ENCODE results near the gene BAG1. TPM values are rescaled to one million over a fixed set of nuclear protein-coding genes. Genes with fewer than 3 reads are reported as not detected.

BAG1 gene
- total RNA-seq, 1 experiment from 2014 or later: 52.7 TPM

DNA sequence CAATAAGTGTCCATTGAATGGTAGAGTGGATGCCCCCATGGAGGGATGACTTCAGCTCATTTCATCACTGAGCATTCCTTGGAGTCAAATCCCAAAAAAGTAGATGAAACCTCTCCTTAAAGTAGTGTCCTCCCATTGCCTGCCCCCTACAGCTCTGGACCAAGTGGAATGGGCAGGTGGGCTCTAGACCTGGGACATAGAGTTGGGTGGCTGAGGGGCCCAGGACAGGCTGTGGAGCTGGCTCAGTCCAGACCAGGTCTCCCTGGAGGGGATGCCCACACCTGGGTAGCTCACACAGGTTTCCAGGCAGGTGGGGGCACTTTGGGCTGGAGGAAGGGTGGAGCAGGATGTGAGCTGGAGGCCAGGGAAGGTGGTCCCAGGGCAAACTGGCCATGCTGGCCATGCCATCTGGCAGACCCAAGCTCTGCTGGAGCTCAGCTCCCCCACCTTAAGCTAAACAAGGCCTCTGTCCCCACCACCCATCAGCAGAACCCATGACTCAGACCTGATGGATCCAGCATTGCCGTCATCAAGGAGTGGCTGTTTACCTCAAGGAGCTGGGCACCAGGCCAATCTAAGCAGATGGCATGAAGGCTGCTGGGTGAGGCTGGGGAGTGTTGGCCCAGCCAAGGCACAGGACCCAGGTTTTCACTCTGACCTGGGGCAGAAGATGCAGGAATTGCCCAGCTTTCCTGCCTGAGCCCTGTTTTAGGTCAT, 30.7 kb downstream of the BAG1 start:
- ChIA-PET POLR2A (ENCODE audit: low non-redundant PET) (no interaction called here), CTCF (no interaction called here)
- Histone ChIP-seq H3K27ac (ENCODE audit: low read depth, low read length, poor library complexity, severe bottlenecking) (no peak overlapping the region), H3K27me3 (replicated peaks; ENCODE audit: insufficient read depth, low read depth, low read length, poor library complexity) (no peaks in the 10 kb centered on the region), H3K4me1 (ENCODE audit: insufficient read depth, low read length, poor library complexity, severe bottlenecking) (no peaks in the 10 kb centered on the region), H3K4me3 (ENCODE audit: low read depth, low read length, poor library complexity, severe bottlenecking) (no peak overlapping the region), H3K36me3 (ENCODE audit: insufficient read depth, low read length, poor library complexity, severe bottlenecking) (no peaks in the 10 kb centered on the region), H3K9me3 (ENCODE audit: low read depth, low read length, poor library complexity, severe bottlenecking) (no peaks in the 10 kb centered on the region)
- TF ChIP-seq CTCF (conservative IDR thresholded peaks at IDR 0.05; ENCODE audit: low read depth, low read length): no peak
- TF ChIP-seq EZH2 (IDR thresholded peaks at IDR 0.05; ENCODE audit: borderline replicate concordance, low read depth, low read length, poor library complexity, severe bottlenecking): no peak
- intact Hi-C loops (cut with micrococcal nuclease; ENCODE audit: unreplicated experiment): no loop called here
- BruUV-seq (replicated peaks): no TSS peak
- DNase-seq (ENCODE audit: low spot score): peak; percentile 18

DNA sequence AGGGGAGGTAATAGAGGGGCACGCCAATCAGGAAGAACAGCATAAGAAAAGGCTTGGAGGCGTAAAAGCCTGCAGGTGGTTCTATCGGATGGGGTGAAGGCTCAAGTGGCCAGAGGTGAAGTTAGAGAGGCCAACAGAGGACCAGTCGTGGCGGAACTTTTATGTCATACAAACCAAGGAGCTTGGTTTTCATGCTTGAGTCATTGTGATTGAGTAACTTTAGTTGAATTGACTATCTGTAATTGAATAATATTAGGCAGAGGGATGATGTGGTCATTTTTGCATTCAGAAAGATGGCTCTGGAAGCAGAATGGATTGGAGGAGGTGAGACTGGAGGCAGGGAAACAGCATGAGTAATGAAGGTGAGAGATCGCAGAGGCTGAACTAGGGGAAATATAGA, 31.7 kb downstream of the BAG1 start:
- no peaks in the 10 kb centered on the region for H3K4me1 ChIP-seq (ENCODE audit: insufficient read depth, low read length, poor library complexity, severe bottlenecking)
- intact Hi-C loops (cut with micrococcal nuclease; ENCODE audit: unreplicated experiment): no loop called here
- no peaks in the 10 kb centered on the region for H3K36me3 ChIP-seq (ENCODE audit: insufficient read depth, low read length, poor library complexity, severe bottlenecking)
- no peak for DNase-seq (ENCODE audit: low spot score)
- BruUV-seq (replicated peaks): no TSS peak
- ChIA-PET CTCF (no interaction called here), POLR2A (ENCODE audit: low non-redundant PET) (no interaction called here)
- no peaks in the 10 kb centered on the region for H3K9me3 ChIP-seq (ENCODE audit: low read depth, low read length, poor library complexity, severe bottlenecking)
- H3K4me3 ChIP-seq (ENCODE audit: low read depth, low read length, poor library complexity, severe bottlenecking): no peak overlapping the region
- TF ChIP-seq CTCF (conservative IDR thresholded peaks at IDR 0.05; ENCODE audit: low read depth, low read length): no peak
- no peaks in the 10 kb centered on the region for H3K27me3 ChIP-seq (replicated peaks; ENCODE audit: insufficient read depth, low read depth, low read length, poor library complexity)
- H3K27ac ChIP-seq (ENCODE audit: low read depth, low read length, poor library complexity, severe bottlenecking): no peak overlapping the region

DNA sequence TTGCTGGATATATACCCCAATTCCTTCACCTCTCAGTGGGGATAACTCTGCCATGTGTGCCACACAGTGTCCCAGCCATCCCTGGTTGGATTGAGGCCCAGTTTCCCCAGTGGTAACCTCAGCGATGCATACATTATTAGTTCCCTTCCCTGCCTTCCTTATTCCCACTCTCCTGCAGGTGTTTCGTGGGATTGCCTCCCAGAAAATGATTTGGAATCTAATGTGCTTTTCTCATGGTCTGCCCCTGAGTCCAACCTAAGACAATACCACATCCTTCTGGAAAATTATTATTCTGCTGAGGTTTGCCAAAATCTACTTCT, 32.9 kb downstream of the BAG1 start:
- POLR2A ChIA-PET (ENCODE audit: low non-redundant PET): no interaction called here
- H3K27me3 ChIP-seq (replicated peaks; ENCODE audit: insufficient read depth, low read depth, low read length, poor library complexity): no peaks in the 10 kb centered on the region
- CTCF ChIA-PET: no interaction called here
- TF ChIP-seq CTCF (conservative IDR thresholded peaks at IDR 0.05; ENCODE audit: low read depth, low read length) (no peak), EZH2 (IDR thresholded peaks at IDR 0.05; ENCODE audit: borderline replicate concordance, low read depth, low read length, poor library complexity, severe bottlenecking) (no peak)
- H3K4me3 ChIP-seq (ENCODE audit: low read depth, low read length, poor library complexity, severe bottlenecking): no peak overlapping the region
- BruUV-seq (replicated peaks): no TSS peak
- H3K4me1 ChIP-seq (ENCODE audit: insufficient read depth, low read length, poor library complexity, severe bottlenecking): no peaks in the 10 kb centered on the region
- no peak overlapping the region for H3K27ac ChIP-seq (ENCODE audit: low read depth, low read length, poor library complexity, severe bottlenecking)
- intact Hi-C loops (cut with micrococcal nuclease; ENCODE audit: unreplicated experiment): no loop called here
- no peaks in the 10 kb centered on the region for H3K9me3 ChIP-seq (ENCODE audit: low read depth, low read length, poor library complexity, severe bottlenecking)
- DNase-seq (ENCODE audit: low spot score): no peak
- no peaks in the 10 kb centered on the region for H3K36me3 ChIP-seq (ENCODE audit: insufficient read depth, low read length, poor library complexity, severe bottlenecking)
